RKO (cell line): ENCODE results near the gene MSI2.
"Not testable (repeated sequence)": the region's sequence is repeated elsewhere in the genome, so short reads cannot be mapped to it uniquely, and the experiment has no call there.

ENCODE experiments used
- DNase-seq: peaks from one replicate; pipeline ENCODE4 v3.0.0-alpha.2; 2016; ENCODE audit warnings: low spot score

Gene MSI2

GRCh38 chr17:57292091-57292490, 35.8 kb downstream of the MSI2 start:
- no peak for DNase-seq

DNA sequence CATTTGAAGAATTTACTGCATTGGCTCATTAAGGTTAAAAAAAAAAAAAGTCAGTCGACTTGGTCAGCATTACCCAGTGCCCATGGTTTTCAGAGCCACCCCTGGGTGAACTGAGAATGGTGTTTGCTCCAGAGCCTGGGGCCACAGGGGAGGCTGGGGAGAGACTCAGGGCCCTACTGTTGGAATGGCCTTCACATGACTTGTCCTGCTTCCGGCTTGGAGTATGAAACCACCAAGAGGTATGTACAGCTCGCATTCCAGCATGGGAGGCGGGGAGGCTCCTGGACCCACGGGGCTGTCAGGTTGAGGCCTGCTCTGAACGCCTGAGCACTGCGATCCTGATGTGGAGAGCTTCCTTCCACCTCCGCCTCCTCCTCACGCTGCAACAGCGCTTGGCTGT, 36.8 kb downstream of the MSI2 start:
- DNase-seq, result no peak

- DNase-seq, result no peak
Measured at GRCh38 chr17:57294101-57294500, 37.8 kb downstream of the MSI2 start.

DNA sequence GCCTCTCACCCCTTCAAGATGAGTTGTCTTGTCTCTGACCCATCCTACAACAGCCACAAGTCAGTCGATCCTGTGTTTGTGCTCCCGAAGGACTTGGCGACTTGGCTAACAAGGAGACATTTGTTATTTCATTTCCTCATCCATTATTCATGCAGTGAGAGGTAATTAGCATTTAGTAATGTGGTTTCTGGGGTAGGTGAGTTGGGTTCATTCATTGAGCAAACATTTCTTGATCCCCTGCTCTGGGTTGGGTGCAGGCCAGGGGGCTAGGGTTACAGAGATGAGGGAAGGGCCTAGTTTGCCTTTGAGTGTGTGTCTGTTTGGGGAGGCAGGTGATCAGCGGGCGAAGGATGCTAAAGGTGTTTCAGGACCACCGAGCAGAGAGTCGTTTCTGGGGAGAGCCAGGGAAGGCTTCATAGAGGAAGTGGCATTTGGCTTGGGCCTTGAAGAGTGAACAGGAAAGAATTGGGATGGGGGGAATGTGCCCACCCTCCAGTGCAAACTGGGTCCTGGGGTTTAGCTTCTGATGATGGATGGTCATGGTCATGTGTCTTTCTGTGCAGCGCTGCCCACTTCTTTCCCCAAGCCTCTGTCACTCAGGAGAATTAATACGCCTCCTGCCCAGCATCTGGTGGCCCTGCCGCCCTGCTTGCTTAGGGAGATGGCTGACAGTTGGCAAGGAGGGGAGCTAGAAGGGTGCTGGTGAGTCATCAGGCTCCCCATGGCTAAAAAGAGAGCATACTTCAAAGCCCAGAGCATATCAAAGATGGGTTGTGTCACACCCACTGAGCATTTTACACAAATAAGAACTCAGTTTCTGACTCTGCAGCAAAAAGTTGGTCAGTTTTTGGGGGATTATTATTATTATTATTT, 38.5 kb downstream of the MSI2 start:
- peak; percentile 4 for DNase-seq

DNA sequence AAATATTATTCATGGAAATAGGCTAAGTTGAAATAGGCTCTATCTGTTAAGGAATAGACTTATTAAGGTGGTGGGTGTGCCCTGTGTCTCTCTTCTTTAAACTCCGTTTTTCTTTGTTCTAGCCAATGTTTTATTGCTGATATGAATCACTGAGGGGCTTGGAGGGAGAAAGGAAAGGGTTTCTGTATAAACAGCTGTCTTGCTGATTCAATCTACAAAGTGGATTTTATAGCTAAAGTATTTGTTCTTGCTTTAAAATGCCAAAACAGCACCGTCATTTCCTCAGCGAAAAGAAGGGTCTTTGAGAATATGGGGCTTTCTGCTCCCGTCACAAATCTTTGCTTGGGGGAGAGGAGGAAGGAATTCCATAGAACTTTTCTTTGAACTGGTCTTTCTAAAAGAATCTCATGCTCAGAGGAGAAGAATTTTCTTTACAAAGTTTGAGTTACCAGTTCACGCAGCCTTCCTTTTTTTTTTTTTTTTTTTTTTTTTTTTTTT, 39.3 kb downstream of the MSI2 start:
- DNase-seq, result no peak

GRCh38 chr17:57296231-57296630, 39.9 kb downstream of the MSI2 start:
- DNase-seq, result no peak

DNA sequence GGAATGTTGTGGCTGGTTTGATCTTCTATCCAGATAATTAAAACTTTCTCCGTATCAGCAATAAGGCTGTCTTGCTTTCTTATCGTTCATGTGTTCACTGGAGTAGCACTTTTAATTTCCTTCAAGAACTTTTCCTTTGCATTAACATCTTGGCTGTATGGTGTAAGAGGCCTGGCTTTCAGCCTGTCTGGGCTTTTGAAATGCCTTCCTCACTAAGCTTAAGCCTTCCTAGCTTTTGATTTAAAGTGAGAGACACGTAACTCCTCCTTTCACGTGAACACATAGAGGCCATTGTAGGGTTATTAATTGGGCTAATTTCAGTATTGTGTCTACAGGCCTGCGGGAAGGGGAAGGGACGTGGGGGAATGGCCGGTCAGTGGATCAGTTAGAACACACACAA, 42.9 kb downstream of the MSI2 start:
- DNase-seq, result no peak

GRCh38 chr17:57300592-57300991, 44.3 kb downstream of the MSI2 start:
- DNase-seq, result not testable (repeated sequence)

DNA sequence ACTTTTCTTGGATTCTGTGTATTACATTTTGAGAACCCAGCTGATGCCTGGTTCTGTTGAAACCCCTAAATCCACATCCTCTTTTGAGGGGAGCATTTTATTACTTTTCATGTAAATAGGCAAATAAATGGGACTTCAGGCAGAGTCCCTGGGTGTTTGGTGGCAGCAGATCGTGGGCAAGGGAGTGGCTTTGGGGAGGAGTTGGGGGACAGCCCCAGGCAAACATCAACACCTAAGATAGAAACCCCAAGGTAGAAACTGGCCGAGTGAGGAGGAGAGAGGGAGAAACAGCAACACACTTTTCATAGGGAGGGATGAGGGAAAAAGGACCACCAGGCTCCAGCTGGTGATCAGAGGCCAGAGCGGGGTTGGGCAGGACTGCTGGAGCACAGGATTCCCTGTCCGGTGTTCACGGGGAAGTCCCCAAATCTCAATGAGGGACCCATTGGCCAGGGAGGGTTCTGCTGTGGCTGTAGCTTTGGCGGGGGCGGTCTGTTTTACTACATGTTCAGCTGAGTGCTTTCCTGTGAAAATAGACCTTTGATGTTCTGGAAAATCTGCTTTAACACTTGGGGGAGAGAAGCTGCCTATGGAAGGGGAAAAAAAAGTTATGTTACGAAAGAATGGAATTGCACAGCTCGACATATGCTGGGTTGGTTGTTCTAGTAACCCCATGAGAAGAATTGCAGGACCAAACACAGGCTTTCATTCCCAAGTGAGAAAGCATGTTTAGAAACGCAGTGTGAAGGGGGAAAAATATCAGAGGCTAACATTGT, 46.6 kb downstream of the MSI2 start:
- DNase-seq, result no peak

DNA sequence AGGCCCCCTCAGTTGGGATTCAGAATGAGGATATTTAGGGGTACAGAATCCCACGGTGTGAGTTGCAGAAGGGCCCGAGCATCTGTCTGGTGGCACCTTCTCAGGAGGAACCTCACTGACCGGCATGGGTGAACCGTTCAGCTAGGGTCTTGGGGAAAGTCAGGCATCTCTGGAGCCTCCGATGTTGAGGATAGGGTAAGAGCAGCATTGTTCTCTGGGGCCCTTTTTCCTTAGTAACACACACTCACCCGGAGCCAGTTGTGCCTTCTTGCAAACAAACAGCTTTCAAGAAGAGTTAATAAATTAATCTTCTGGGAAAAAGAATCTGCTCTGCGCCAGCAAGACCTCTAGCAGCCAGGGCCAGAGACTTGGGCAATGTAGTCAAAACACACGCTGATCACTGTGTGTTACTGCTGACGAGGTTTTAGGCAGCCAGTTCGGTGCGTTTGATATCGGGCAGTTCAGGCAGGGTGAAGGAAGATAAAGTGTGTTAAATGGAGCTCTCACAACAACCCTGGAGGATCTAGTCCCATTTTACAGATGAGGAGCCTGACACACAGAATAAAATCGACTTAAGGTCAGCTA, 48.9 kb downstream of the MSI2 start:
- DNase-seq, result no peak

- DNase-seq, result no peak
Measured at GRCh38 chr17:57305908-57306504, 49.7 kb downstream of the MSI2 start.

DNA sequence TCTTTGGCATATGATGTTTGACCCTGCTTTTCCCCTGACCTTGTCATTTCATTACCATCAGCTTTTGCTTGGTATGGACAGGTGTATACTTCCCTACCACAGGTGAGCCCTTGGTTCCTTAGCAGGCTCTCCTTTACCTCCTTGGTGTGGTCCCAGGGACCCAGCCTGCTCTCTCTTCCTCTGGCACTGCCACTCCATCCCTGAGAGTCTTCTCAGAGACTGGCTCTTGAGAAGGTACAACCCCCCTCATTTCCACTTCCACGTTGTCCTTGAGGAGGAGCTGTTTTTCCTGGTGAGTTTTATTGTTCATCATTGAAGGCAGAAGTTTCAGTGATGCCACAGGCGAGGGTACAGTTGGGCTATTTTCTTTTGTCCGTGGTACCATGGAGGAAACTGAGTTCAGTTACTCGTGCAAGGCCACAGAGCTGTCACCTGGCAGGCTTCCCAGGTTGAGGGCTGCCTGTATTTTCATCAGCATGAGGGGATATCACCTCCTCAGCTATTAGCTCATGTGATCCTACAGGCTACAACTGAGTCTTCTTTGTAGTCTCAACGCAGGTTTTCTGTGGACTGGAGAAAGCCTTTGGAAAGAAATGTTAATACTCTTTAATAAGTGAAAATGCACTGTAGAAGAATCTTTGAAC, 52.3 kb downstream of the MSI2 start:
- DNase-seq, result no peak

- DNase-seq, result no peak
Measured at GRCh38 chr17:57309479-57309878, 53.2 kb downstream of the MSI2 start.

- no peak for DNase-seq
Measured at GRCh38 chr17:57311281-57312216, 55.2 kb downstream of the MSI2 start.

- no peak for DNase-seq
Measured at GRCh38 chr17:57312242-57312641, 55.9 kb downstream of the MSI2 start.

DNA sequence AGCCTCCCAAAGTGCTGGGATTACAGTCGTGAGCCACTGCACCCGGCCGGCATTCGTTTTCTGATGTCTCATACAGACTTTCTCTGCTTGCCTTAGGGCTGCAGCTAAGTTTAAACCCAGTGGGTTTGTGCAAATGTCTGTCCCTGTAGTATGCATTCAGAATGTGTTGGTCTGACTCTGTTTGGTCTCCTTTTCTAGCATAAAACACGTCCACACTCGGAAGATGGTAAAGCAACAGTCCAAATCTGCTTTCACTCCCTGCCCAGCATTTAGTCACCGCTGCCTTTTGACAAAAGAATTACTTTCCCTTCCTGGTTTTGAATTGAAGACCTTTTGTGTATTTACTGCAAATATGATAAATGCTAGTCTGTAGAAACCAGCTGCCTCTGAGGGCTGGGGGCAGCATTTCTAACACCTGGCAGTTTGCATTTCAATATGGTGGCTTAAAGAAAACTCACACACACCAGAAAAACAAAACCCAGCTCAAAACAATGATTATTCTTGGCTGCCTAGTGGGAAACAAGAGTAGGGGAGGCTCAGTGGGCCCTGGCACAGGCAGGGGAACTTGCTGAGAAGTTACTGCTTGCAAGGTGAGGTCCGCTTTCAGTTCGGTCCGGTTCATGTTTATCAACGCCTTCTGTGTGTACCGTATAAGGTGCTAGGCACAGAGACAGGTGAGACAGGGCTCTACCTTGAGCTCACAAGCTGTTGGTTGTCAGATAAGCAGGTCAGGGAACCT, 56.9 kb downstream of the MSI2 start:
- DNase-seq, result no peak

DNA sequence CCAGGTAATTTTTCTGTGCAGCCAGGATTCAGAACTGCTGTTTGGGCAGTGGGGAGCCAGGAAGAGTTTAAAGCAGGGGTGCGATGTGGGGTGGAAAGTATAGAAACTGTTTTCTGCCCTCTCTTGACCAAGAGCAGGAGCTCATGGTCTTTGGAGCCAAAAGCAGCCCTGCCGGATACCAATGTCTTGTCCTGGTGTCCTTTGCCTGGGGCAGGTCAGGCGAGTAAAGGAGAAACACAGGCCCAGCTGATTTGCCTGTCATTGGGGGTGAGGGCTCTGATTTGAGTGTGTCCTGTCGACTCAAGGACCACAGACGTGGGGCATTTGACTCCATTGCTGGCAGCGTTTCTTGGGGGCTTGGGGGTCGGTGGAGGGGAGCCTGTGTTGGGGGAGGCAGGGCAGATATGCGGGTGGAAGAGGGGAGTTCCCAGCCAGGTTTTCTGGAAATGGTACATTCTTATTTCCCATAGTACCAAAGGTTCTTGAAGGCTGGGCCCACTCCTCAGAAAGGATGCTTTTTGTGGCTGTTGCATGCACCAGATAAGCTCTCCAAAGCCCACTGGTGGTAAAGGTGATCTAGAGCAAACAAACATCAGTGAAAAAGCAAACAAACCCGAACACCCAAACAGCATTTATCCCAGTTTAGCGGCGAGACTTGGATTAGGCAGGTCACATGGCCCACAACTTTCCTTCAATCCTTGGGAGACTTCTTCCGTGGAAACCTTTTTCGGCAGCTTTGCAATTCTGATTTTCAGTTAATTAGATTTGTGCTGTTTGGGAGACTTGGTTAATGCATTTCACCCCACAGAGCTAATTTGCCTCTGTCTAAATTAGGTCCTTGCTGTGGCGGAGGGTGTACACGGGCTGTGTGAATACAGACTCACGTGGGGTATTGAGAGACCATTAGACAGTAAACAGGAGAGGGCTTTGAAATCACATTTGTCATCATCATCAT, 59.0 kb downstream of the MSI2 start:
- DNase-seq, result no peak

GRCh38 chr17:57316361-57316760, 60.0 kb downstream of the MSI2 start:
- DNase-seq, result no peak

GRCh38 chr17:57317079-57317478, 60.8 kb downstream of the MSI2 start:
- DNase-seq, result no peak
